GM12801 (cell line): Measurements from ENCODE around the gene FUT2.

Experiments used
- CTCF ChIP-seq: IDR thresholded peaks from one replicate; pipeline ENCODE4 v1.5.1; 2011; ENCODE audit warnings: control low read depth; ENCODE audit not compliant: insufficient read length; ENCODE audit errors: extremely low read depth

Gene FUT2

GRCh38 chr19:48714759-48715675 lies 19.2 kb downstream of the FUT2 start:
- TF ChIP-seq CTCF = no peak

DNA sequence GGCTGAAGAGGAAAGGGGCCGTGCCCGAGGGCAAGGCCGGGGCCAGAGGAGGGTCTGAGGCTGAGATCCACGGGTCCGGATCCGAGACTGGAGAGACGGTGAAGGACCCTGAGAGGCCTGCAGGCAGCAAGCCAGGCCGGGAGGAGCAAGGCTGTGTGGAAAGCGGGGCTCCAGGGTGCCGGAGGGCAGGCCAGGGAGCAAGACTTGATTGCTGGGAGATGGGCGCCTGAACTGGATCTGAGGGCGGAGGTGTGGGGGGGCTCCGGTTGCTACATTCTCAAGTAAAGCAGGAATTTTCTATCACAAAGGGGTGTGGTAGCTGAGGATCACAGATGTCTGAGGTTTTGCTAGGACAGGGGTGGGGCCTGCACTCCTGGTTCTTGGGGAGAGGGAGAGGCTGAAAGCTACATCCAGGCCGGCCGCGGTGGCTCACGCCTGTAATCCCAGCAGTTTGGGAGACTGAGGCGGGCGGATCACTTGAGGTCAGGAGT lies 20.0 kb downstream of the FUT2 start:
- no peak for TF ChIP-seq CTCF

GRCh38 chr19:48716562-48717291 lies 21.0 kb downstream of the FUT2 start:
- no peak for TF ChIP-seq CTCF

- no peak for TF ChIP-seq CTCF
These were observed 23.0 kb downstream of the FUT2 start for GRCh38 chr19:48718711-48719231.

- TF ChIP-seq CTCF = no peak
These were observed 23.7 kb downstream of the FUT2 start, which contains the start of gene MAMSTR for GRCh38 chr19:48719263-48720171. MAMSTR (minus strand) TSS chr19:48719725; CDS start chr19:48719031, 694 bp downstream.

- no peak for TF ChIP-seq CTCF
These were observed 24.5 kb downstream of the FUT2 start for GRCh38 chr19:48720251-48720612.
